Fibroblast of skin of right quadriceps (primary cell): ENCODE data around the gene RHBDL1.
A peak's percentile ranks its signal among the peaks of the same experiment; 100 is the strongest.

ENCODE experiments used
- DNase-seq: peaks from one replicate; pipeline ENCODE4 v3.0.0-alpha.2; 2013

The RHBDL1 gene

DNA sequence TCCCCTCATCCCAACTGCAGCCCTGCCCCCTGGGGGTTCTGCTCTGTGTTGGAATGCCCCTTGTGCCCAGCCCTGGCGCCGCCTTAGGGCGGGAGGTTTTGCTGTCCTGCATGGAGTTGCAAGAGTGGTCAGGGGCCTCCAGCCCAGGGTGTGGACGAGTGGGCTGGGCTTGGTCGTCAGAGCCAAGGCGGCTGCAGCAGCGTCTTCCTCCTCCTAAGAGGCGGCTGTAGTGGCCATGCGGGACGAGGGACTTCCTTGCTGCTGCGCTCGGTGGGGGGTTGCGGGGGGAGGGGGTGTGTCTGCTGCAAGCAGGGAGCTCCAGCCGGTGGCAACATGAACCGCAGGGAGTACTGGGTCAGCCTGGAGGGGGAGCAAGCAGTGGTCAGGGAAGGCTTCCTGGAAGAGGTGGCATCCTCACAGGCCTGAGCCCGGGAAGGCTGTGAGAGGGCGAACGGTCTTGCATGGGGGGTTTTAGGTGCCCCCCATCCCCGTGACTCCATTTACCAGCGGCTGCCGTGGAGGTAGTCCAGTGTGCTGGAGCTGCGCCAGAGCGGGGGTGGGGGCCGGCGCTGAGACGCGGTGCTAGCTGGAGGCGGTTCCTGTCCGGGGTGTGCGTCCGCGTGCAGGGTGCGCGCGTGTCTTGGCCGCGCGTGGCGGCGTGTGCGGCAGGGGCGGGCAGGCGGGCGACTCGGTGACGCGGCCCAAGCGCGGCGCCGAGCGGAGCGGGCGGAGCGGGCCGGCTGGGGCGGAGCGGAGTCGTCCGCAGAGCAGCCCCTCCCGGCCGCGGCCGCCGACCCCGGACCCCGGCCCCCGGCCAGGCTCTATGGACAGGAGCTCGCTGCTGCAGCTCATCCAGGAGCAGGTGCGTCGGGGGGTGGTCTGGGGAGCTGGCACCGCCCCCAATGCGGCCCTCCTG, at the start of gene RHBDL1:
Gene RHBDL1, plus strand, starts transcription at position 704 of the 916 bp plus-strand sequence. Its CDS starts 120 bp downstream, at position 824.
- peak; percentile 37 for DNase-seq

DNA sequence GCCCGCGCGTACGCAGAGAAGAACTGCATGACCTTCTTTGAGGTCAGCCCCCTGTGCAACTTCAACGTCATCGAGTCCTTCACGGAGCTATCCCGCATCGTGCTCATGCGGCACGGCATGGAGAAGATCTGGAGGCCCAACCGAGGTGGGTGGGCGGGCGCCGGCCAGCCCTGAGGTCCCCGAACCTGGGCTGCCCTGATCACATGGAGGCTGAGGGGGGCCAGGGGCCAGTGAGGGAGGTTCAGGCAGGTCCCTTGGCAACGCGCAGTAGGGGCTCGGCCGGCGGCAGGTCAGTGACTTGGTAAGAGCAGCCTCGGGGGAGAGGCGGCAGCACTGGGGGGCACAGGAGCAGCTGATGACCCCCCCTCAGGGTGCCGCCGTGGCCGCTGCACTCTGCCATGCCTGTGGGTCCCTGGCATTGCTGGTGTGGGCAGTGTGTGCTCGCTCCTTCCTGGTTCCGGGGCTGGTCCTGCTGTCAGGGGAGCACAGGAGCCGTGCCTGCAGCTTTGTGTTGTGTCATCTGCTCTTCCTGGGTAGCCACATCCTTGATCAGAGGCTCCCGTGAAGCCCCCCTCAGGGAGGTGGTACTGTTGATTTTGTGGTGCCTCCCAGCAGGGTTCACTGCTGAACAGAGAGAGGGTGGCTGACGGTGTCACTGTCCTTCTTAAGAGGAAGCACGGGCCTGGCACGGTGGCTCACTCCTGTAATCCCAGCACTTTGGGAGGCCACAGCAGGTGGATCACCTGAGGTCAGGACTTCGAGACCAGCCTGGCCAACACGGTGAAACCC, 49.3 kb upstream of the RHBDL1 start:
- no peak for DNase-seq

DNA sequence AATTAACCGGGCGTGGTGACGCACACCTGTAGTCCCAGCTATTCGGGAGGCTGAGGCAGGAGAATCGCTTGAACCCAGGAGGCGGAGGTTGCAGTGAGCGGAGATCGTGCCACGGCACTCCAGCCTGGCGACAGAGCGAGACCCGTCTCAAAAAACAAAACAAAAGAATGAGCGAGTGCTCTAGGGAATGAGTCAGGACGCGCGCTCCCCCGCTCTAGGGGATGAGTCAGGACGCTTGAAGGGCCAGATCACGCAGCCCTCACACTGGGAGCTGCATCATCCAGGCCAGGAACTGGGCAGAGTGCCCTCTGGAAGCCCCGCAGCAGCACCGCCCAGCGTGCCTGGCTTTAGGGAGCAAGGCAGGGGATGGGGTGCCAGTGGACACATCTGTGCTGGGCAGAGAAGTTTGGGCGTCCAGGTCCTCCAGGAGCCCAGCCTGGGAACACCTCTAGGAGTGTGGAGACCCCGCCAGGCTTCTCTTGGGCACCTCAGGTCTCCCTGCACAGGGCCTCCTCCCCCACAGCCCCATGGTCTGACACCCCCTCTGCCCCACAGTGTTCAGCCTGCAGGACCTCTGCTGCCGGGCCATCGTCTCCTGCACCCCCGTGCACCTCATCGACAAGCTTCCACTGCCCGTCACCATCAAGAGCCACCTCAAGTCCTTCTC, 48.6 kb upstream of the RHBDL1 start:
- peak; percentile 93 for DNase-seq

DNA sequence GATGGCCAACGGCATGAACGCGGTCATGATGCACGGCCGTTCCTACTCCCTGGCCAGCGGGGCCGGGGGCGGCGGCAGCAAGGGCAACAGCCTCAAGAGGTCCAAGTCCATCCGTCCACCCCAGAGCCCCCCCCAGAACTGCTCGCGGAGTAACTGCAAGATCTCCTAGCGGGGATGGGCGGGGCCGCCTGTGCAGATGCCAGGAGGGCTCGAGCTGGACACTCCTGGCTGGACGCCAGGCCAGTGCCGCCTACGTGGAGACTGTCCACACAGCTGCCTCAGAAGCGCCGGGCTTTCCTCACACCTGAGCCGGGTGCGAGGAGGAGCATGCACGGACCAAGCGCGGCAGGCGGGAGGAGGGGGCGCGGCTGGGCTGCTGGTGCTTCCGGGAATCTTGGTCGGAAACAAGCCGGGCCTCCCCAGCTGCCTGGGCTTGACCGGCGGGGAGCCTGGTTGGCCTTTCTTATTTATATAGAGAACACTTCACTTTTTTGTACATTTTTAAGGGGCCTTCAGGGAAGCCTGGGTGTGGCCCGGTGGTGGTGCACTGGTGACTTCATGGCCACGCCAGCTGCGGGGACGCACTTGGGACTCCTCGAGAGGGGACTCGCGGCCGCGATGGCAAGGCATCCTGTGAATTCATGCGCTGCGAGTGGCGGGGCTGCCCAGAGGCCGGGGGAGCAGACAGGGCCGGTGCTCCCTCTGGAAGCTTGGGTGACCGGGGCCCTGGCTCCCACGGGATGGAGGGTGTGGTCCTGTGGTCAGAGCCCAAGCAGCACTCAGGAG, 47.8 kb upstream of the RHBDL1 start:
- no peak for DNase-seq

DNA sequence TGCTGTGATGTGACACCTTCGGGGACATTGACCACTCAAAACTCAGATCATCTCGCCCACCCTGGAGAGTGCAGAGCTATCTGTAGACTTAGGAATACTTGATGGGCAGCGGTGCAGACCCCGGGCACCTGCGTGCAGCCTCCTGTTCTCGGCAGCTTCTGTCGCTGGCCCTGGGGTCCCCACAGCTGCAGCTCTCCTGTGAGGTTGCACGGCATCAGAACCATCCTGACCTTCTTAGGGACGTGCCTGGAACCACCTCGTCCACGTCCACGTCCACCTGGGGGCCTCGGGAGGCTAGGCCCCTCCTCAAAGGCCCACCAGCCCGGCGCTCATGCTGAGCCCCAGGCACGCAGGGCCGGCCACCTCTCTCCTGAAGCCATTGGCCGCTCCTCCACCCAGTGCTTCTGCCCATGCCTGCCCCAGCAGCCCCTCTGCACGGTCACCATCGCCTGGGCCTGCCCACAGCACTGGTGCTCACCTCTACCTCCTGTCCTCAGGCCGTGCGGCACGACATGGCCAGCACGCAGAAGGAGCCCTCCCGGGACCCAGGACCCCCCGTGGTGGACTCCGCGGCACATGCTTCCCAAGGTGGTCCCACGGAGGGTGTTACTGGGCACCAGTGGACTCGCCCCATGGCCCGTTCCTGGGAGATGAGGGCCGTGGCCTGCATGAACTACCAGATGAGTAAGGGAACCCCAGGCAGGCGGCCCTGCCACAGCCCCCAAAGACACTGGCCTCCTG, 47.0 kb upstream of the RHBDL1 start:
- no peak for DNase-seq

- DNase-seq, result no peak
These were observed 46.2 kb upstream of the RHBDL1 start for GRCh38 chr16:629185-629832.

DNA sequence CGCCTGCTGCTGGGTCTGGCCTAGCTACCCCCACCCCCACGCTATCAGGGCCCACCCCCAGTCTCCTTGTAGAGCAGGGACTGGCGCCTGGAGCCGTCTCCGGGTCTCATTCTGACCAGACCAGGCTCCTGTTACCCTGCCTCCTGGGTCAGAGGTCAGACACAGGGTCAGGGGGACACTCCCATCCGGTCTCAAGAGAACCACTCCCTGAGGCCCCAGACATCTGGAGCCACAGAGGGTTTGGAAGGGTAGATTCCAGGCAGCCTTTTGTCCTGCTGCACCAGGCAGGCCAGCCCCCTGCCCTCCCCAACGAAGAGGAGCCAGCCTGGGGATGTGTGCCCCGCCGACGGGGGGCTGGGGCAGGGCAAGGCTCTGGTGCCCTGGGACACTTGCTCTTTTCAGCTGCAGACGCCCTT, 45.6 kb upstream of the RHBDL1 start:
- no peak for DNase-seq

DNA sequence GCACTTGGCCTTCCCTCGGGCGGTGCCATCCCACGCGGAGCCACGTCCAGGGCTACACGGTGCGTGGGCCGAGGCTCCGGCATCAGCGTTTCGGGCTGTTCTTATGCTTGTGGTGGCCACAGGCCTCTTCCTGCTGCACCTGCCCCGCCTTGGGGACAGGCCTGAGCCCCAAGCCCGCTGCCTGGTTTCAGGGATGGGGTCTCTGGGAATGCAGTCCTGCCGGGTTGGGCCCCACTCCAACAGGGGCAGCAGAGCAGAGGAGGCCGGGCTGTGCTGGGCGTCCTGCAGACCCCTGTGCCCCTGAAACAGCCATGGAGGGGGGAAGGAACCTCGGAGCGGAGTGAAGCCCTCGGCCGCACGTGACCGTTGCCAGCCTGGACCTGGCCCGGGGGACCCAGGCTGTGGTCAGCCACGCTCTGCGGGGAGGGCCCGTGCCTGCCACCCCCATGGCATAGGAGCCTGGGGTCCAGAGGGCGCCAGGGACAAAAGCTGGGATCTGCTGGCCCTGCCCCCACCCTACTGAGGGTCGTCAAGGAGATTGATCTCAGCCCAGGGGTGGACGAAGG, 45.1 kb upstream of the RHBDL1 start:
- no peak for DNase-seq

DNA sequence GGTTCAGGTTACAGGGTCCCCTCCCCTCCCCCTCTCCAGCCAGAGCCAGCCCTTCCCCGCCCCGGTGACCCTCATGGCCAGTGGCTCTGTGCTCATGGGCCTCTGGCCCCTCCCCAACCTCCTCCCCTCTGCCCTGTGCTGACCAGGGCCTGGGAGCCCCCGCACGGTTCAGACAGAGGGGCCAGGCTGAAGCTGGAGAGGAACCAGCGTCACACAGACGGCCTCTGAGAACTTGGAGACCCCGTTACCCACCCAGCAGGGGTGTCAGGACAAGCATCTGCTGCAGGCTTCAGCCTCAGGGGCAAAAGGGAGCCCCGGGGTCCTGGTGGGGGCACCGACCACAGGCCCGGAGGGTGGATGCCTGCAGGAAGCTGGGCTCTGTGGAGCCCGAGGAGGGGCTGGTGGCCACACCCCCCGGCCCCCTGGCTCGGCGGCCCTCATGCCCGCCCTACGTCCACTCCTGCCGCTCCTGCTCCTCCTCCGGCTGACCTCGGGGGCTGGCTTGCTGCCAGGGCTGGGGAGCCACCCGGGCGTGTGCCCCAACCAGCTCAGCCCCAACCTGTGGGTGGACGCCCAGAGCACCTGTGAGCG, 44.6 kb upstream of the RHBDL1 start, which contains the start of gene WFIKKN1:
Gene WFIKKN1, plus strand, starts transcription at position 171 of the 591 bp plus-strand sequence. Its CDS starts 269 bp downstream, at position 440.
- no peak for DNase-seq

GRCh38 chr16:631808-632358, 43.6 kb upstream of the RHBDL1 start:
- no peak for DNase-seq

GRCh38 chr16:632486-633335, 42.8 kb upstream of the RHBDL1 start:
- DNase-seq, result no peak

DNA sequence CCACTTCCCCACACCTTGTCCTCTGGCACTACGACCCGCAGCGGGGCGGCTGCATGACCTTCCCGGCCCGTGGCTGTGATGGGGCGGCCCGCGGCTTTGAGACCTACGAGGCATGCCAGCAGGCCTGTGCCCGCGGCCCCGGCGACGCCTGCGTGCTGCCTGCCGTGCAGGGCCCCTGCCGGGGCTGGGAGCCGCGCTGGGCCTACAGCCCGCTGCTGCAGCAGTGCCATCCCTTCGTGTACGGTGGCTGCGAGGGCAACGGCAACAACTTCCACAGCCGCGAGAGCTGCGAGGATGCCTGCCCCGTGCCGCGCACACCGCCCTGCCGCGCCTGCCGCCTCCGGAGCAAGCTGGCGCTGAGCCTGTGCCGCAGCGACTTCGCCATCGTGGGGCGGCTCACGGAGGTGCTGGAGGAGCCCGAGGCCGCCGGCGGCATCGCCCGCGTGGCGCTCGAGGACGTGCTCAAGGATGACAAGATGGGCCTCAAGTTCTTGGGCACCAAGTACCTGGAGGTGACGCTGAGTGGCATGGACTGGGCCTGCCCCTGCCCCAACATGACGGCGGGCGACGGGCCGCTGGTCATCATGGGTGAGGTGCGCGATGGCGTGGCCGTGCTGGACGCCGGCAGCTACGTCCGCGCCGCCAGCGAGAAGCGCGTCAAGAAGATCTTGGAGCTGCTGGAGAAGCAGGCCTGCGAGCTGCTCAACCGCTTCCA, 42.0 kb upstream of the RHBDL1 start:
- no peak for DNase-seq

GRCh38 chr16:634051-634670, 41.3 kb upstream of the RHBDL1 start:
- no peak for DNase-seq

- no peak for DNase-seq
These were observed 40.5 kb upstream of the RHBDL1 start for GRCh38 chr16:634996-635395.

GRCh38 chr16:635573-636205, 39.8 kb upstream of the RHBDL1 start:
- no peak for DNase-seq

GRCh38 chr16:636206-637080, 39.0 kb upstream of the RHBDL1 start, which contains the start of gene METTL26:
TSS of gene METTL26 (minus strand) at chr16:636305. CDS start at chr16:636290, 15 bp downstream.
- peak; percentile 94 for DNase-seq
